NOMO-1 treated with DMSO at 0.1 percent for 48 hours (cell line): ENCODE results near the gene VSTM4.

Experiments used
- DNase-seq: peaks from one replicate; lab custom pipeline; 2025; ENCODE audit not compliant: unreplicated experiment; lab: John Stamatoyannopoulos, UW

Gene VSTM4

DNA sequence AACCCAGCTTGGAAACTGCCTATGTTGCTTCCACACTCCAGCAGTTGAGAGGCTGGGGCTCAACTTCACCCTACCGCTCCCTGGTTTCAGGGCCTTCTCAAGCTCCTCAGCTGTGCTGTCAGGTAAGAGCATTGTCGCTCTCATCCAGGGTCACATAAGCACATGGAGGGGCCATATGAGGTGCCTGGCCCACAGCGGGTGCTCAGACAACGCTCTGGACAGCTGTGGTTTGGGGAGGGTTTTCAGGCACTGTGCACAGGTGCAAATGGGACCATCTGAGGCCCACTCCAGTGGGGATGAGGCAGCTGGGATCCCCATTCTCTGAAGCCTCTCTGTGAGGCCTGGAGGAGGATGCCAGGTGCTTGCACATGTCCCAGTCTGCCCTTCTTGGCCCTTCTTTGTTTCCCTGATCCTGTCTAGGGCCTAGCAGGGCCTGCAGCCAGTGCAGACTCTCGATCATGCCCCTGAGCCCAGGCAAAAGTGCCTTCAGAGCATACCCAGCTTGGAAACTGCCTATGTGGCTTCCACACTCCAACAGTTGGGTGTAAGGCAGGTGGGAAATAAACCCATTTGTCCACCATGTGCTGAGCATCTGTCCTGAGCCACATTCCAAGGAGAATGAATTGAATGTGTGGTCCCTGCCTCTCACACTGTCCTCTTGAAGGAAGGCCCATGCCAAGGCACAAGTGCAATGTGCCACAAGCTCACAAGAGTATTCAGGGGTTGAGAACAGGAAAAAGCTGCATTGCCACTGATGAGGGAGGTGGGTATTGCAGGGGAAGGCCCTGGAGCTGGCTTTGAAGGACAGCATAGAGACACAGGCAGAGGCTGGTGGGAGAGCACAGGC lies 40.3 kb downstream of the VSTM4 start:
- no peak for DNase-seq

GRCh38 chr10:49072166-49072885 lies 43.0 kb downstream of the VSTM4 start:
- no peak for DNase-seq

DNA sequence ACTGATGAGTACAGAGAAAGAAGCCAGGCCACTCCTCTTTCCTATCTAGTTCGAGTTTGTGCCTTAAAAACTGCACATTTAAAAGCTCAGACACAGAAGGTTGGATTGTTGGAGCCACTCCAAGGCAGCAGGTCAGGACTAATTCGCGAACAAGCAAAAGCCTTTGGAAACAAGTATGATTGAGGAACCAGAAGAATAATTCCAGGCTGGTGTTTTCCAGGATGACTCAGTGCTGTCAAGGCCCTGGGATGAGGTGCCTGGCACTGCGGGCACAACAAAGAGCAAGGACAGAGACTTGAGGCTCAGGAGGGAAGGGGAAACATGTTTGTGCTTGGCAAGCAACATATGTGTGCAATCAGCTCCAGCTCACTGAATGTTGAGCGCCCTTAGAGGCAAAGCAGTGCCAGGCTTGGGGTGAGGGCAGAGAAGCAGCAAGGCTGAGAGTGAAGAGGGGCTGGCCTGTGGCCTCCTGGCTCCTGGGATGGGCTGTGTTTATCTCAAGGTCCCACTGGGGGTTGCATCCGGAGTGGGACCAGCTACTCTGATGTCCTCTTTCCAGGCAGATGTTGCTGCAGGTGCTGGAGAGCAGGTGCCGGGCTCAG lies 44.1 kb downstream of the VSTM4 start:
- DNase-seq: no peak

DNA sequence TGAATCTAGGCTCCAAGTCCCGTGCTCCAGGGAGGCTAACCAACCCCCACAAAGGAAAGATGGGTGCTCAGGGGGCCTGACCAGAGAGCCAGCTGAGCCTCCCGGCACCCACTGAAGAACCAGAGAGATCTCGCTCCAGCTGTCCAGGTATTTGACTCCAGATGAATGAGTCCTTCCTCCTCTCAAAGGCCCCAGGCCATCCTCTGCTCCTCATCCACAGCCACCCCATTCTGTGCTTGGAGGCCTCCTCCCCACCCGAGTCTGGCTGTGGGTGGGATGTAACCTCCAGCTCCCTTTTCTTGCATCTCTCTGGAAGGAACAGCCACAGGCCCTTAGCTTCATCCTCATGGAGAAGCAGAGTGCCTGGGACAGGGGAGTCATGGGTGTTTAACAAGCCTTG lies 44.6 kb downstream of the VSTM4 start:
- DNase-seq: no peak

DNA sequence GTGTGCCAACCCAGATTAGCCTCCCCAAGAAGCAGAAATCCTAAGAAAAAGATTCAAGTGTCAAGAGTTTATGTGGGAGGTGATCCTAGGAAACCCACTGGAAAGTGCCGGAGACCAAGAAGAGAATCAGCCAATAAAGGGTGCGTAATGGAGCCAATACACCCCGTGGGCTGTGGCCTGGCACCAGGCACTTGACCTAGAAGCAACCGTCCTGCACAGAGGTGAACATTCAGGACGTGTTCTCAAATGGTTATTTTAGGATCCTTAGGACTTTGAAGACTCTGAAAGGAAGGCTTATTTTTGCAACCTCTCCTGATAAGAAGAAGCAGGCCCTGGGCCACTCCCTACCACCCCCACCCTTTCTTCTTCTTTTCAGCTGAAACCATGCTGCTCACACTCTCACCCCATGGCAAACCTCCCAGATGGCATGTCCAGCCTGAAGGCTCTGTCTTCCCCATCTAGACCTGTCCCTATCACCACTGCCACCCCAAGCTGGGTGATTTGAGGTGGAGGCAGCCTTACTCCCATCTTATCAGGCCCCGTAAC lies 46.6 kb downstream of the VSTM4 start:
- DNase-seq: no peak

DNA sequence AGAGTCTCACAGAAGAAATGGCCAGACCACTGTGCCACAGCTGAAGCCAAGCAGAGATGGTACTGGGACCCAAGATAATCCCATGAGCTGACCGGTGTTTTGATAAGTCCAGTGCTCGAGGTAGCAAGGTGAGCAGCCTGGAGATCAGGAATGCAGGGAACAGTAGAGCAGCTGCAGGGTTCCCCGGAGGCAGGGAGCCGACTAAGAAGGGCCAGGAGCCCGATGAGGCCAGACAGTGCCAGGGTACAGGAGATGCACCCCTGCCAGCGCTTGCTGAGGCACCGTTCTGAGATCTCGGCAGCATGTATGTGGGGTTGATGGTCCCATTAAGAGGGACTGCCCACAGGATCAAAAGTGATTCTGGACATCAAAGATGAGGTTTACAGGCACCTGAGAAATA lies 47.1 kb downstream of the VSTM4 start:
- no peak for DNase-seq

DNA sequence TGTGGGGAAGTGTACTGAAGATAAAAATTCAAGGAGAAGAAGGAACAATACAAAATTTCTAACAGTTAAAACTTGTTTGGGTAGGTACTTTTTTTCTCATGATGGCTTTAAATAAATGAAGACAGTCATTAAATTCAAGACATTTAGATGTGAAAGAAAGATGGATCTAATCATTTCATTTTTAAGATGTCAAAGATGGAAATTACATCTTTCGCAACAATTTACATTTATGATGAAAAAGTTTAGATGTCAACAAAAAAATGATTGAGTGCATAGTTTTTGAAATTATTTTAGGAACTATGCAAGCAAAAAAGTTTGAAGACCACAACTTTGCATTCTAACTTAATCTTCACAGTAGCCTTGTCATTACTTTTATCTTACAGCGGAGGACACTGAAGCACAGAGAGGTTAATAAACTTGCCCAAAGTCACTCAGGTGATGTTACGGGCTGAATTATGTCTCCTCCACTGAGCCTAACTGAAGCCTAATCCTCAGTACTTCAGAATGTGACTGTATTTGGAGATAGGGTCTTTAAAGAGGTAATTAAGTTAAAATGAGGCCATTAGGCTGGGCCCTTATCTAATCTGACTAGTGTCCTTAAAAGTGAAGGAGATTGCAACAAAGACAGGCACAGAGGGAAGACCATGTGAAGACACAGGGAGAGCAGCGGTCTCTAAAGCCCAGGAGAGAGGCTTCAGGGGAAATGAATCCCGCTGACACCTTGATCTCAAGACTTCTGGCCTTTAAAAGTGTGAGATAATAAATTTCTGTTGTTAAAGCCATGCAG lies 48.2 kb downstream of the VSTM4 start:
- DNase-seq: no peak

- DNase-seq: no peak
Observed at GRCh38 chr10:49062229-49062628, 53.1 kb downstream of the VSTM4 start.

- DNase-seq: no peak
Observed at GRCh38 chr10:49061667-49062066, 53.7 kb downstream of the VSTM4 start.

- no peak for DNase-seq
Observed at GRCh38 chr10:49058463-49059255, 56.7 kb downstream of the VSTM4 start.

DNA sequence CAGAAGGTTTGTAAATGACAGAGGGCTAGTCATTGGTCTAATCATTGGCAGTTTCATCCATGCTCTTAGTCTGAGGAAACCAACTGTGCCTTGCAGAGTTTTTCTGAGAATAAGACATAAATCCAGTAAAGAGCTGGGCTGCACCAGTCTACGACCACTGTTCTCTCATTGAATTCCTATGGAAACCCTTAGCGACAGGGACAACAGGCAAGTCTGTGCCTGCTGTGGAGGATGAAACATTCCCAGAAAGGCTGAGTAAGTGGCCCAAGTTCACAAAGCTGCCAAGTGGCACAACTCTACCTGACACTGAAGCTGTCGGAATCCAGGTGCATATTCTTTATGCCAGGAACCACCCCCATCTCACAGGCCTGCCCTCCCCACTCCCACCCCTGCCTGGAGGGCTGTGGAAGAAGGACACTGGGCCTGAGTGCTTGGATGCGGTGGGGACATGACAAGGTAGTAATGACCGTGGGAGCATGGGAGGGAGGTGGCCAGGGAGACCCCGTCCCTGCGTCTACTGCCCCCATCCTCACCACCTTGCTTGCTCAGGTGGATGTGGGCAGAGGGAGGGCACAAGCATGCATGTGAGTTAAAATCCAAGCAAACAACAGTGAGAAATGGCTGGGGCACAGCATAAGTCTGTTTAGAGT lies 58.0 kb downstream of the VSTM4 start:
- DNase-seq: no peak

DNA sequence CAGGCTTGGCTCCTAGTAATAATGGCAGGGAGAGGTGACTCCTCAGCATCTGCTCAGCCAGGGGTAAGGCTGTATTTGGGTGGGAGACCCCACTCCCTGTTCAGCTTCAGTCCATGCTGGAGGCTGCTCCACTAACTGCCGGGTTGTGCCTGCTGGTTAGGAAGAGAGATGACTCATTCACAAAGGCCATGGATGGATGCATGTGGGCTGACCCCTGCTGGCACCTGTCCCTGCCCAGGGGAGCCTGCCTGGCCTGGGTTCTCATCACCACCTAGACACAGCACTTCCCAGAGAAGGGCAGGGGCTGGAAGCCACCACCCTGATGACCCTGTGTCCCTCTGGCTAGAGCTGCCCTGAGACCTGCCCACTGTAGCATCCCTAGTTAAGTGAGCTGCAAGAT lies 59.0 kb downstream of the VSTM4 start:
- no peak for DNase-seq

GRCh38 chr10:49055221-49055849 lies 60.0 kb downstream of the VSTM4 start:
- DNase-seq: no peak

- no peak for DNase-seq
Observed at GRCh38 chr10:49054753-49055152, 60.6 kb downstream of the VSTM4 start.

- no peak for DNase-seq
Observed at GRCh38 chr10:49053998-49054692, 61.2 kb downstream of the VSTM4 start.

GRCh38 chr10:49053053-49053997 lies 62.0 kb downstream of the VSTM4 start:
- DNase-seq: no peak

GRCh38 chr10:49052069-49052468 lies 63.3 kb downstream of the VSTM4 start:
- no peak for DNase-seq

DNA sequence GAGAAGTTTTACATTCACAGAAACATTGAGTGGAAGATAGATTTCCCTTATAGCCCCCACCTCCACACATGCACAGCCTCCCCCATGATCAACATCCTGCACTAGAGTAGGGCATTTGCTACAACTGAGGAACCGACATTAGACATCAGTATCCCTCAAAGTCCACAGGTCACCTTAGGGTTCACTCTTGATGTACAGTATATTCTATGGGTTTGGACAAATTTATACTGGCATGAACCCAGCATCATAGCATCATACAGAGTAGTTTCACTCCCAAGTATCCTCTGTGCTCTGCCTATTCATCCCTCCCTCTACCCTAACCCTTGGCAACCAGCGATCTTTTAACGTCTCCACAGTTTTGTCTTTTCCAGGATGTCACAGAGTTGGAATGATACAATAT lies 64.4 kb downstream of the VSTM4 start:
- no peak for DNase-seq
